ENCODE data around the gene C1QTNF6. TPM values are rescaled to one million over a fixed set of nuclear protein-coding genes. Genes with fewer than 3 reads are reported as not detected.
A peak's percentile ranks its signal among the peaks of the same experiment; 100 is the strongest.

The C1QTNF6 gene
- polyA plus RNA-seq, 2 of the 4 experiments (the other 2 are of a cell fraction), result 18.6 to 24.5 TPM

DNA sequence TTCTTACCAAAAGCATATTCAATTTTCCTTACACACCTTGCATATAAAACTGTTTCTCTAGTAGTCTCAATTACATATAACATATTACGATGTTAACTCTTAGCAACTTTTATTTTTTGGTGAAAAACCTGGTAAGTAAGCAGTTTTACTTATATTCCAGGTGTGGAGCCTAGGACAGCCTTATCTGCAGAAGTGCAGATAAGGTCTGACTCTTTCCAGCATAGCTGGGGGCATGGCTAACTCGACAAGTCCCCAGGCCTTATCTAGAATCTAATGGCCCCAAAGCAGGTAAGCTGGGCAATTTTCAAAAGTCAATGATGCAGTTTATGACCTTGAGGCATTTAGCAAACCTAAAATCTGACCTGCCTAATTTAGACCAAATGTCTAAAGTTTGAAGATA, 4.2 kb upstream of the C1QTNF6 start:
- ATAC-seq (no peak), FAIRE-seq (no peak), DNase-seq (ENCODE audit: low read depth in 1 of 2, low spot score in 1 of 2) (no peak)
- ChIA-PET CTCF (interaction anchor here (1.0 to 4.1 kb wide), 4 partner anchors 9 to 26 kb away, joined by 3 to 19 read pairs (median 4); no protein-coding TSS in a partner anchor), POLR2A (no interaction called here)
- no peak overlapping the region for H3K4me3 ChIP-seq
- peaks cover 91% of the 10 kb centered on the region for H3K4me1 ChIP-seq
- peak overlapping the region; percentile 39 to 52; a peak in 3 of 6 replicates for H3K27ac ChIP-seq
- H3K9me3 ChIP-seq, result no peaks in the 10 kb centered on the region
- TF ChIP-seq CBX2 (IDR thresholded peaks at IDR 0.05; ENCODE audit: borderline replicate concordance, low read depth) (no peak), EHMT2 (IDR thresholded peaks at IDR 0.05; ENCODE audit: low read depth) (no peak), MAZ (IDR thresholded peaks at IDR 0.05; ENCODE audit: borderline replicate concordance, low read depth, low read length) (no peak), HOXA7 (CRISPR knock-in tag; IDR thresholded peaks at IDR 0.05) (no peak), HEYL (CRISPR knock-in tag; IDR thresholded peaks at IDR 0.05) (no peak), EP300 (IDR thresholded peaks at IDR 0.05) (no peak), ZSCAN20 (CRISPR knock-in tag; IDR thresholded peaks at IDR 0.05) (no peak), SMC3 (IDR thresholded peaks at IDR 0.05) (no peak), POLR2AphosphoS2 (conservative IDR thresholded peaks at IDR 0.05; ENCODE audit: low read length) (no peak), FOXS1 (CRISPR knock-in tag; IDR thresholded peaks at IDR 0.05) (no peak), KDM1A (IDR thresholded peaks at IDR 0.05; ENCODE audit: low read depth) (no peak), FOSB (CRISPR knock-in tag; IDR thresholded peaks at IDR 0.05) (no peak), JUNB (IDR thresholded peaks at IDR 0.05) (no peak), EHF (CRISPR knock-in tag; IDR thresholded peaks at IDR 0.05) (no peak)
- TF ChIP-seq, protein P1, sequence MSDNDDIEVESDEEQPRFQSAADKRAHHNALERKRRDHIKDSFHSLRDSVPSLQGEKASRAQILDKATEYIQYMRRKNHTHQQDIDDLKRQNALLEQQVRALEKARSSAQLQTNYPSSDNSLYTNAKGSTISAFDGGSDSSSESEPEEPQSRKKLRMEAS (IDR thresholded peaks at IDR 0.05), result no peak
- WGBS (ENCODE audit: missing lambda C conversion rate), result 77% methylated on average over 2 of the region's 2 CpGs
- H3K4me2 ChIP-seq, result peak overlapping the region; percentile 25; the same call in 2 of the 3 replicates

DNA sequence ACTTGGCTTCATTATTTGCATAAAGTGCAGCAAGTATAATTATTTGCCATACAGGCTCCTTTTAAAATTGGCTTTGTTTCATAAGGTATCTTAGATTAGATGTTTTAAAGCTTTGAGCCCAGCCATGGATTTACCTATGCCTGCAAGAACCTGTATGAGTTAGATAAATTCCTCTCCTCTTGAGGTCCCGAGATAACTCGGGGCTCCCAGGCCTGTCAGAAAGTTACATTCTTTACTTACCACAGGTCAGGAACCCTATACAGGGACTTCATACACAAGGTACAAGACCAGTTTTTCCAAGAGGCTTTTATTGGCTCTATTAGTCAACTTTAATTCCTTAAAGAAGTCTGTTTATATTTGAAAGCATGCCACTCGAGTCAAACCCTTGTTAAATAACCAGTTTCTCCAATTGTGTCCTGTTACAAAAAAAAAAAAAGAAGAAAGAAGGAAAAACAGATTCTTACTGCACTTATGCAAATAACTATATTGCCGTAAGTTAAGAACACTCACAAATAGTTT, 2.3 kb upstream of the C1QTNF6 start:
- ChIA-PET CTCF (interaction anchor here (0.6 to 1.4 kb wide), 4 partner anchors 9 to 25 kb away, joined by 3 to 6 read pairs (median 3); no protein-coding TSS in a partner anchor), POLR2A (no interaction called here)
- WGBS (ENCODE audit: missing lambda C conversion rate), result 38% methylated on average over 4 of the region's 4 CpGs
- H3K4me3 ChIP-seq, result no peak overlapping the region
- H3K4me1 ChIP-seq, result peaks cover 92% of the 10 kb centered on the region
- H3K4me2 ChIP-seq, result peak overlapping the region; percentile 3; the same call in 1 of the 3 replicates
- peak overlapping the region; percentile 99 to 100; a peak in 1 of 6 replicates for H3K27ac ChIP-seq
- FAIRE-seq (no peak), ATAC-seq (no peak), DNase-seq (ENCODE audit: low read depth in 1 of 2, low spot score in 1 of 2) (no peak)
- TF ChIP-seq CHD2 (IDR thresholded peaks at IDR 0.05; ENCODE audit: low read length, partially characterized antibody), result no peak
- no peak for TF ChIP-seq ZFP36 (IDR thresholded peaks at IDR 0.05; ENCODE audit: borderline replicate concordance, partially characterized antibody)
- no peak for TF ChIP-seq JUNB (IDR thresholded peaks at IDR 0.05)
- no peak for TF ChIP-seq NPAS2 (CRISPR knock-in tag; IDR thresholded peaks at IDR 0.05; ENCODE audit: borderline replicate concordance)
- no peaks in the 10 kb centered on the region for H3K9me3 ChIP-seq

DNA sequence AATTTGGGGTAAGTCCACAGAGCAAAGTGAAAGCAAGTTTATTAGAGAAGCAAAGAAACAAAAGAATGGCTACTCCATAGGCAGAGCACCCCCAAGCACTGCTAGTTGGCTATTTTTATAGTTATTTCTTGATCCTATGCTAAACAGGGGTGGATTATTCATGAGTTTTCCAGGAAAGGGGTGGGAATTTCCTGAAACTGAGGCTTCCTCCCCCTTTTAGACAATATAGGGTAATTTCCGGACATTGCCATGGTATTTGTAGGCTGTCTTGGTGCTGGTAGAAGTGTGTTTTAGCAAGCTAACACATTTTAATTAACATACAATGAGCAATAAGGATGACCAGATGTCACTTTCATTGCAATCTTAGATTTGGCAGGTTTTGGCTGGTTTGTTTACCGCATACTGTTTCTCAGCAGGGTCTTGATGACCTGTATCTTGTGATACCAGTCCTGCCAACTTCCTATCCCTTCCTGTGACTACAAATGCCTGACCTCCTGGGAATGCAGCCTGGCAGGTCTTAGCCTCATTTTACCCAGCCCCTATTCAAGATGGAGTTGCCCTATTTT, 937 bp upstream of the C1QTNF6 start:
- H3K4me2 ChIP-seq, result peak overlapping the region; percentile 96
- TF ChIP-seq GATA3 (IDR thresholded peaks at IDR 0.05; ENCODE audit: borderline replicate concordance) (no peak), FOSL2 (IDR thresholded peaks at IDR 0.05) (no peak), FOSL2 (CRISPR knock-in tag; IDR thresholded peaks at IDR 0.05) (no peak)
- TF ChIP-seq, protein P2, sequence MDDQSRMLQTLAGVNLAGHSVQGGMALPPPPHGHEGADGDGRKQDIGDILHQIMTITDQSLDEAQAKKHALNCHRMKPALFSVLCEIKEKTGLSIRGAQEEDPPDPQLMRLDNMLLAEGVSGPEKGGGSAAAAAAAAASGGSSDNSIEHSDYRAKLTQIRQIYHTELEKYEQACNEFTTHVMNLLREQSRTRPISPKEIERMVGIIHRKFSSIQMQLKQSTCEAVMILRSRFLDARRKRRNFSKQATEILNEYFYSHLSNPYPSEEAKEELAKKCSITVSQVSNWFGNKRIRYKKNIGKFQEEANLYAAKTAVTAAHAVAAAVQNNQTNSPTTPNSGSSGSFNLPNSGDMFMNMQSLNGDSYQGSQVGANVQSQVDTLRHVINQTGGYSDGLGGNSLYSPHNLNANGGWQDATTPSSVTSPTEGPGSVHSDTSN (IDR thresholded peaks at IDR 0.05), result no peak
- TF ChIP-seq, protein P3, sequence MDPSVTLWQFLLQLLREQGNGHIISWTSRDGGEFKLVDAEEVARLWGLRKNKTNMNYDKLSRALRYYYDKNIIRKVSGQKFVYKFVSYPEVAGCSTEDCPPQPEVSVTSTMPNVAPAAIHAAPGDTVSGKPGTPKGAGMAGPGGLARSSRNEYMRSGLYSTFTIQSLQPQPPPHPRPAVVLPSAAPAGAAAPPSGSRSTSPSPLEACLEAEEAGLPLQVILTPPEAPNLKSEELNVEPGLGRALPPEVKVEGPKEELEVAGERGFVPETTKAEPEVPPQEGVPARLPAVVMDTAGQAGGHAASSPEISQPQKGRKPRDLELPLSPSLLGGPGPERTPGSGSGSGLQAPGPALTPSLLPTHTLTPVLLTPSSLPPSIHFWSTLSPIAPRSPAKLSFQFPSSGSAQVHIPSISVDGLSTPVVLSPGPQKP (IDR thresholded peaks at IDR 0.05; ENCODE audit: low read depth, low read length), result no peak
- no peak overlapping the region for H3K4me3 ChIP-seq
- ATAC-seq (no peak), DNase-seq (ENCODE audit: low read depth in 1 of 2, low spot score in 1 of 2) (no peak), FAIRE-seq (no peak)
- ChIA-PET CTCF (no interaction called here), POLR2A (no interaction called here)
- 81% methylated on average over 2 of the region's 2 CpGs for WGBS (ENCODE audit: missing lambda C conversion rate)
- peaks cover 83% of the 10 kb centered on the region for H3K4me1 ChIP-seq
- no peaks in the 10 kb centered on the region for H3K9me3 ChIP-seq
- peak overlapping the region; percentile 99 to 100 for H3K27ac ChIP-seq

Data from A549 (cell line).